ENCODE results near the gene DOCK2.
"Not testable (repeated sequence)": the region's sequence is repeated elsewhere in the genome, so short reads cannot be mapped to it uniquely, and the experiment has no call there.

Gene DOCK2

DNA sequence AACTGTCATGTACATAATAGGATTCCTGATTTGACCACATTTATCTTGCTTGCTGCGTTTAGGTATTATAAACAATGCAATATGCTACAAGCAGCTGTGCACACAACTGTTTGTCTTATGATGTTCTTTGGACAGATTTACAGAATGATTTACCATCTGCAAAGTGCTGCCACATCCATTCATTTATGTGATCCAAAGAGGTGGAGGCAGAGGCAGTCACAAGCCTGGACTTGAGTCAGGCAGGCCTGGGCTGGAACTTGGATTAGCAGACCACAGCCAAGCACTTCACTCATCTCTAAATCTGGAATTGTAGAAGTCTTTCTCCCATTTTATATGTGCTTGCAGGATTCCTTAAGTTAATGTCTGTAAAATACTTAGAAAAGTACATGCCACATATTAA, 194.3 kb downstream of the DOCK2 start:
- no peak for DNase-seq

DNA sequence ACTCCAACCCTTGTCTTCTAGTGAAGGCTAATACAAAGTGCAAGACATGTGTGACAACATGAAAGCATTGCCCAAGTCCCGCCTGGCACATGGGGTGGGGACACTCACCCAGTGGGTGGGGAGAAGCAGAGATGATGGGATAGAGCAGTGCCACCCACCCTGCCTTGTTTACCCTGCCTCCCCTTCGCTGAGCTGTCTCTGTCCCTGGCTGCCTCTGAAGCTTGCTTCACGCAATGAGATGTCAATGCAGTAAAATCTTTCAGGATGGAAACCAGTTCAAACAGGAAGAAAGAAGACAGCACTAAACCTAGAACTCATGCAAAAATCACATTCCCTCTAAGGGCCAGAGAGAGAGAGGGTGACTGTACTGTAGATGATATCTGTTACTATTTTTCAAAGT, 195.2 kb downstream of the DOCK2 start:
- DNase-seq, result no peak

DNA sequence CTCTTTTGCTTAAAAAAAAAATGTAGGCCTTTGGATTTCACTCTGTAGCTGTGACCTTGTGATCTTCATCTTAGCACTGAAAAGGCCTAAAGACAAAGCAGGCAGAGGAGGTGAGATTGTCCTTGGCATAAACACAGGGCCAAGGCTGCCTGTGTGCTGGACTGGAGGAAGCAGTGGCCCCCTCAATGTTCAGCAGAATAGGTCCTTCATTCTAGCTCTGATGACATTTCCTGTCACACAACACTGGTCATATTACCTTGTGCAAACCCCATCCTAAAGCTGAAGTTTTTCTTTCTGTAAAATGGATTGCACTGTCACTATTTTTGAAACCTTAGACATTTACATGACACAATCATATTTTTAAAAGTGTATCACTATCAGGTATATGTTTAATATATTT, 195.8 kb downstream of the DOCK2 start:
- no peak for DNase-seq

DNA sequence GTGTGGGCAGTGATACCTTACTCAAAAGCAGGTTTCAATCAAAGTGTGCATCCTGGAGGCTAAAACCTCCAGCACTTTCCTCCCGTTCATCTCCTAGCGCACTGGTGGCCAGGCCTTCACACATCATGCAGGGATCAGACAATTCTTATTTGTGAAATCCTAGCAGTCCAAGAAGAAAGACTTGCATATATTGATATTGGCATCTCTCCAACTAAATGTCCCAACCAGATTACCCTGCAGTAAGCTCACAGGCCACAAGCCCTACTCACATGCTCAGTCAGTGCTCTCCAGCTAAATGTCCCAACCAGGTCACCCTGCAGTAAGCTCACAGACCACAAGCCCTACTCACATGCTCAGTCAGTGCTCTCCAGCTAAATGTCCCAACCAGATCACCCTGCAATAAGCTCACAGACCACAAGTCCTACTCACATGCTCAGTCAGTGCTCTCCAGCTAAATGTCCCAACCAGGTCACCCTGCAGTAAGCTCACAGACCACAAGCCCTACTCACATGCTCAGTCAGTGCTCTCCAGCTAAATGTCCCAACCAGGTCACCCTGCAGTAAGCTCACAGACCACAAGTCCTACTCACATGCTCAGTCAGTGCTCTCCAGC, 196.7 kb downstream of the DOCK2 start:
- not testable (repeated sequence) for DNase-seq

- DNase-seq, result not testable (repeated sequence)
Measured at GRCh38 chr5:169834540-169834939, 197.5 kb downstream of the DOCK2 start.

DNA sequence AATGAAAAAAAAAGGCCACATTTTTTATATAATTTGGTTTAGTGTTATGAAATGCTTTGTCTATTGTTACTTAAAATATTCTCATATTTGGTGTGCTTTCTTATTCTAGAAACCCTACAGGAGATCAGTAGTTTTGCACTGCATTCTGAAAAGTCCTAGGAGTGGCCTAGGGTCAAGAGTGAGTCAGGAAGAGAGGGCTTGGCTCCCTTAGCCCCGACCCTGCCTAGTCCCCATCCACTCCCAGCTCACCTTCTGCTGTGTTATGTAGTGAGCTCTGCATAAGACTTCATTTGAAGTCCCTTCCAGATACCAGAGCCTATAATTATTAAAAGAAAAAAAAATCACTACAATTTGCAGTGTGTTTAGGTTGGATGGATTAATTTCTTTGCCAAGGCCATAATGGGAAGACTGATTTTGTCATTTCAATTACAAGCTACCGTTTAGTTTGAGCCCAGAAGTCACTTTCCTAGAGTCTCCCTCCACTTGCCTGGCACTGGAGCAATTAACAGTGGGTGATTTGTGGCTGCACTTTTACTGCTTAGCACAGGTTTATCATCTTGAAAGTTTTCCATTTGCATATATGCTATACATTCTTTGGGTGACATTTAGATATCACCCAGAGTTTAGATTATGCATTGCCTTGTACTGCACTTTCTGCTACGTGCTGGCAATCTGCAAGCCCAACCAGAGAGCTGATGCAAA, 199.9 kb downstream of the DOCK2 start:
- no peak for DNase-seq

DNA sequence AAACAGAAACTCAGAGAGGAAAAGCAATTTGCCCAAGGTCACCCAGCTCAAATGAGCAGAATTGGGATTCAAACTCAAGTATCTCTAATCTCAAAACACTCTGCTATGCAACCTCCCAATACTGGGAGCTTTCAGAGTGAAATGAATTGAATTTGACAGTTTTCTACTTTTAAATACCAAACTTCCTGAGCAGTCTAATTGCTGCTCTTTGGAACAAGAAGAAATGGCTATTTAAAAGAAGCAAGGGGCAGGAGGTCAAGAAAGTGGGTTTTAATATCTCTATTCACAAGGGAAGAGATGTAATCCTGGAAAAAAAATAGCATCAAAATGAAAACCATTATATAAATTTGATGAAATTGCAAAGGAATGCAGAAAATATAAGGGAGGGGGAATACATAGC, 200.6 kb downstream of the DOCK2 start:
- DNase-seq, result no peak

DNA sequence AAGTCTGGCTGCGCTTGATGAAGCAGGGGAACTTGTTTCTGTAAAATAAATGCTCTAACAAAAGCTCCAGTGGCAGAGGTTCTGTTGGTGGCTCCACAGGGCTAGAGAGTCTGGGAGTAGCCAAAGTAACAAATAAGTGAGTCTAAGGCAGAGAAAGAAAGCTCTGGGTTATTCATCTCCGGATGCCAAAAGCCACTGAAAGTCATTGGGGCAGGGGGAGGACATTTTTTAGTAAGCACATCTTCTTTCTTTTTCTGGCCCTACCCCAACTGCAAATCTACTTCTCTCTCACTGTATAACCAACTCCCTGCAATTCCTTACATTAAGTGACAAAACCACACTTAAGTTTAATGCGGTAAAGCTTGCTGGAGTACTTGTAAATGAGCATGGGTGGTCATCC, 201.6 kb downstream of the DOCK2 start:
- peak in 1 of 5 donors; percentile 20 for DNase-seq

DNA sequence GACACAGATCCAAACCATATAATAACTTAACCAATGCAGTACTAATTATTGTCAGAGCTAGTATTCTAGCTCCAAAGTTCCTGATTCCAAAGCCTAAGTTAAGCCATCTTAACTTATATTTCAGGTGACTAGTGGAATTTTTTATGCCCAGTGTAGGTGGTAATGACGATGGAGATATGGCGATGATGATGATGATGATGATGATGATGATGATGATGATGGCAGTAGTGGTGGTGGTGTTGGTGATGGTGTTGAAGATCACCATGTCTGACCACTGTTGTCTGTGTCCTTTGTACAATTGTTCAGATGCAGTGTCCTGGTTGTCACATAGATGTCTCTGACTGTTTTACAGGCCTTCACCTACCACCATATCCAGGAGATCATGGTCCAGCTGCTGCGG, 203.3 kb downstream of the DOCK2 start:
- no peak for DNase-seq

GRCh38 chr5:169842699-169843098, 205.6 kb downstream of the DOCK2 start:
- DNase-seq, result no peak

DNA sequence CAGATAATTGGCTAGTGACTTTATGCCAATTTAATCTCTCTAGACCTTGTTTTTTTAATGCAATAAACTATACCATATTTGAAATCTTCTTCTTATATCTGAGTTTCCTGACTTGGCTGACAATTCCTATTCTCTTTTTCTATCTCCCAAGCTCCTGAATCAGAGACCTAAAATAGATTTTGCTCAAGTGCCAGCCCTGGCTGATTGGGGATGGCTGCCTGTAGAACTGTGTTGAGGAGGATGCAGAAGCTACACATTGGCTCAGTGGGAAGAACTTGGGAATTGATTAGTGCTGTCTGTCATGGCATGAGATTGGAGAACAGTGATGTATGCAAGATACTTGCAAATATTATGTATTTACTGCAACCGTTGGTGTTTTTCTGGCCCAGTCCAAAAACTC, 210.4 kb downstream of the DOCK2 start:
- DNase-seq, result no peak

GRCh38 chr5:169848271-169848670, 211.2 kb downstream of the DOCK2 start:
- DNase-seq, result no peak

- DNase-seq, result no peak
Measured at GRCh38 chr5:169848792-169849191, 211.7 kb downstream of the DOCK2 start.

DNA sequence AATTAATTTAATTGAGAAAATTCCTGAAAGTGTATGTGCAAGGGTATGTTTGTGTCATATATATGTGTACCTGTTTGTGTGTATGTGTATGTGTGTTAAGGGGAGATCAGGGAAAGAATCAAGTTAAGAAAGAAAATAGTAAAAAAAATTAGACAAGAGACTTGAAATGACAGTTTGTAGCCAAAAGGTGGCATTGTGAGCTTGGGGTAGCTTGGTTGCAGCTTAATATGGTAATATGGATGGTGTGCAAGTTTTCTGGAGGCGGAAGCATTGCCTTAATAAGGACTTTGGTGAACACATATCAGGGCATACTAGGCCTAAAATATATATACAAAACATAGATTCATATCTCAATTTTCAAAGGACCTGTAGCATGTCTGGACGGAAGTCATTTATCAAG, 213.3 kb downstream of the DOCK2 start:
- DNase-seq, result no peak

DNA sequence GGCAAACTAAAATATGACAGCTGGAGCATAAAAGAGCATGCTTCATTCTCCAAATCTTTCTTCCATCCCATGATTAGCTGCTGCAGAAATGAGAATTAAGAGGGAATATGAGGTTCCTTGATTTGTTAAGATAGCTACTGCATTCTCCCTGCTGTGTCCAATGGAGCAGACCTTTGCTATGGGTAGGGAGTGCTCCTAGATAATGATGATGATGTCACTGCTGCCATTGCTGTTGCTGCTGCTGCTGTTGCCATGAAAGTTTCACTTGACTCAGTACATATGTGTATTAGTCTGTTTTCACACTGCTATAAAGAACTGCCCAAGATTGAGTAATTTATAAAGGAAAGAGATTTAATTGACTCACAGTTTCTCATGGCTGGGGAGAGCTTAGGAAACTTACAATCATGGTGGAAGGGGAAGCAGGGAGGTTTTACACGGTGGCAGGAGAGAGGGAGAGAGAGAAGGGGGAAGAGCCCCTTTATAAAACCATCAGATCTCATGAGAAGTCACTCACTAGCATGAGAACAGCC, 214.3 kb downstream of the DOCK2 start:
- DNase-seq, result no peak

GRCh38 chr5:169856571-169856970, 219.5 kb downstream of the DOCK2 start:
- DNase-seq, result peak in 1 of 5 donors; percentile 21

- DNase-seq, result peak in 1 of 5 donors; percentile 16
Measured at GRCh38 chr5:169860585-169860984, 223.5 kb downstream of the DOCK2 start.

GRCh38 chr5:169861433-169861832, 224.4 kb downstream of the DOCK2 start:
- no peak for DNase-seq

DNA sequence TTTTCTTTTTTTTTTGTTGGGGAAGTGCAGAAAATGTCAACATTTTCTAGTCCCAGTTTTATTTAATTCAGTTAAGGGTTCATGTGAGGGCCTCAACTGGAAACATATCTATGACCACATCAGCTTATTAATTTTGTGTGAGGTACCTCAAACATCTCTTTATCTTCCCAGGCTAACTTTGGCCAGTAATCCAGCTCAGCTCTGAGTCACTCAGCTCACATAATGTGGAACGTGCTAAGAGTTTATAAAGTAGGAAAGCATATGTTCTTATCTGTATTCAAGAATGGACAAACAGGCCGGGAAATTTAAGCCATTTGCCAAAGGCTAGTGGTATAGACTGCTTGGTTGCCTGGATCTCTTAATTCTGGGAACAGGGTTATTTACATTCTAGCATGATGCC, 224.9 kb downstream of the DOCK2 start:
- DNase-seq, result no peak

- no peak for DNase-seq
Measured at GRCh38 chr5:169862391-169862811, 225.3 kb downstream of the DOCK2 start.

- DNase-seq, result no peak
Measured at GRCh38 chr5:169864483-169864882, 227.4 kb downstream of the DOCK2 start.

GRCh38 chr5:169867347-169867746, 230.3 kb downstream of the DOCK2 start:
- no peak for DNase-seq

- no peak for DNase-seq
Measured at GRCh38 chr5:169869066-169869465, 232.0 kb downstream of the DOCK2 start.

DNA sequence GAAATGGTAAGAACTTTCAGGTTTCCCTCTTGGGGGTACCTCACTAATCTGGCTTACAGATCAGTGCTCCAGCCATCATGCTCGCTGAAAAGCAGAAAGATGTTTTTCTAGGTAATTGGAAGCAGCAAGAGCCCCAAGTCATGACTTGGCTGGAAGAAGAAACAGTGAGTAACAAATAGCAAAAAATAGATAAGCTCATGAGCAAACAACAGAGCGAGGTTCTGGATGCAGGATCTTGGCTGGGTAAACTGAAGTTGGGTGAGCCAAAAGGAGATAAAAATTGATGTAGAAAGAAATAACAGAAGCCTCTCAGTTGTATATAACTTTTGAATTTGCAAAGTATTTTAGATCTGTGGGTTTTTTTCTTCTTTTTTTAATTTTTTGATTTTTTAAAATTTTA, 233.1 kb downstream of the DOCK2 start:
- DNase-seq, result no peak
